SK-N-SH treated with all-trans-retinoic acid at 6 μM for 48 hours (cell line): ENCODE results near the gene EXOC3L2.

Source experiments
- ATAC-seq: fragments of 200-7000 bp; cut with Tn5 transposase; 3 replicates; pipeline ENCODE4 v1.9.1; 2020; ENCODE audit warnings: mild to moderate bottlenecking, moderate library complexity
- CSDC2 ChIP-seq: fragments of 250-450 bp; sonication (Bioruptor Pico); IDR thresholded peaks from 2 replicates; pipeline ENCODE4 v1.5.0; 2020; ENCODE audit warnings: mild to moderate bottlenecking, moderate library complexity
- ESRRG ChIP-seq: fragments of 250-450 bp; sonication (Bioruptor Pico); IDR thresholded peaks from 2 replicates; pipeline ENCODE4 v1.6.1; 2021; ENCODE audit warnings: mild to moderate bottlenecking
- GLIS3 ChIP-seq: fragments of 250-450 bp; sonication (Bioruptor Pico); IDR thresholded peaks from 2 replicates; pipeline ENCODE4 v1.5.0; 2020; ENCODE audit warnings: mild to moderate bottlenecking, moderate library complexity
- ISL1 ChIP-seq: fragments of 250-450 bp; sonication (Bioruptor Pico); IDR thresholded peaks from 2 replicates; pipeline ENCODE4 v2.1.2; 2022; ENCODE audit warnings: mild to moderate bottlenecking, moderate library complexity
- OSR1 ChIP-seq: fragments of 250-450 bp; sonication (Bioruptor Pico); IDR thresholded peaks from 2 replicates; pipeline ENCODE4 v1.8.0; 2022; ENCODE audit warnings: moderate library complexity, mild to moderate bottlenecking, inconsistent platforms
- PPARA ChIP-seq: fragments of 250-450 bp; sonication (Bioruptor Pico); IDR thresholded peaks from 2 replicates; pipeline ENCODE4 v1.5.0; 2020; ENCODE audit warnings: mild to moderate bottlenecking, borderline replicate concordance
- RARB ChIP-seq: fragments of 250-450 bp; sonication (Bioruptor Pico); IDR thresholded peaks from 2 replicates; pipeline ENCODE4 v1.8.0; 2021; ENCODE audit warnings: mild to moderate bottlenecking, moderate library complexity
- SNAI2 ChIP-seq: fragments of 250-450 bp; sonication (Bioruptor Pico); IDR thresholded peaks from 2 replicates; pipeline ENCODE4 v1.5.0; 2020; ENCODE audit warnings: mild to moderate bottlenecking, moderate library complexity
- TCF4 ChIP-seq: fragments of 250-450 bp; sonication (Bioruptor Pico); IDR thresholded peaks from 2 replicates; pipeline ENCODE4 v1.8.0; 2021; ENCODE audit warnings: mild to moderate bottlenecking, moderate library complexity, borderline replicate concordance
- TOX ChIP-seq: fragments of 250-450 bp; sonication (Bioruptor Pico); IDR thresholded peaks from 2 replicates; pipeline ENCODE4 v1.8.0; 2021; ENCODE audit warnings: mild to moderate bottlenecking, moderate library complexity, borderline replicate concordance
- ZFP3 ChIP-seq: fragments of 250-450 bp; sonication (Bioruptor Pico); IDR thresholded peaks from 2 replicates; pipeline ENCODE4 v1.5.0; 2020; ENCODE audit warnings: mild to moderate bottlenecking, moderate library complexity
- ZFP30 ChIP-seq: fragments of 450-650 bp; formaldehyde crosslinking; IDR thresholded peaks from 2 replicates; pipeline ENCODE4 v1.5.0; 2022; ENCODE audit warnings: mild to moderate bottlenecking, moderate library complexity
- ZNF70 ChIP-seq: fragments of 450-650 bp; formaldehyde crosslinking; IDR thresholded peaks from 2 replicates; pipeline ENCODE4 v1.5.0; 2020; ENCODE audit warnings: mild to moderate bottlenecking, moderate library complexity
- ZNF8 ChIP-seq: fragments of 450-650 bp; formaldehyde crosslinking; IDR thresholded peaks from 2 replicates; pipeline ENCODE4 v1.5.0; 2020; ENCODE audit warnings: mild to moderate bottlenecking, moderate library complexity
- TF ChIP-seq, protein P1 (sequence below): fragments of 250-450 bp; sonication (Bioruptor Pico); IDR thresholded peaks from 2 replicates; pipeline ENCODE4 v1.8.0; 2021; ENCODE audit warnings: low read depth, mild to moderate bottlenecking, moderate library complexity, borderline replicate concordance
- TF ChIP-seq, protein P2 (sequence below): fragments of 250-450 bp; sonication (Bioruptor Pico); IDR thresholded peaks from 2 replicates; pipeline ENCODE4 v1.5.1; 2021; ENCODE audit warnings: mild to moderate bottlenecking, moderate library complexity
- TF ChIP-seq, protein P3 (sequence below): fragments of 250-450 bp; sonication (Bioruptor Pico); IDR thresholded peaks from 2 replicates; pipeline ENCODE4 v1.5.1; 2020; ENCODE audit warnings: low read depth, mild to moderate bottlenecking, moderate library complexity
- TF ChIP-seq, protein P4 (sequence below): fragments of 250-450 bp; sonication (Bioruptor Pico); IDR thresholded peaks from 2 replicates; pipeline ENCODE4 v1.5.0; 2020; ENCODE audit warnings: mild to moderate bottlenecking, moderate library complexity
- TF ChIP-seq, protein P5 (sequence below): fragments of 250-450 bp; sonication (Bioruptor Pico); IDR thresholded peaks from 2 replicates; pipeline ENCODE4 v1.8.0; 2020; ENCODE audit warnings: mild to moderate bottlenecking, moderate library complexity, borderline replicate concordance

Gene EXOC3L2

DNA sequence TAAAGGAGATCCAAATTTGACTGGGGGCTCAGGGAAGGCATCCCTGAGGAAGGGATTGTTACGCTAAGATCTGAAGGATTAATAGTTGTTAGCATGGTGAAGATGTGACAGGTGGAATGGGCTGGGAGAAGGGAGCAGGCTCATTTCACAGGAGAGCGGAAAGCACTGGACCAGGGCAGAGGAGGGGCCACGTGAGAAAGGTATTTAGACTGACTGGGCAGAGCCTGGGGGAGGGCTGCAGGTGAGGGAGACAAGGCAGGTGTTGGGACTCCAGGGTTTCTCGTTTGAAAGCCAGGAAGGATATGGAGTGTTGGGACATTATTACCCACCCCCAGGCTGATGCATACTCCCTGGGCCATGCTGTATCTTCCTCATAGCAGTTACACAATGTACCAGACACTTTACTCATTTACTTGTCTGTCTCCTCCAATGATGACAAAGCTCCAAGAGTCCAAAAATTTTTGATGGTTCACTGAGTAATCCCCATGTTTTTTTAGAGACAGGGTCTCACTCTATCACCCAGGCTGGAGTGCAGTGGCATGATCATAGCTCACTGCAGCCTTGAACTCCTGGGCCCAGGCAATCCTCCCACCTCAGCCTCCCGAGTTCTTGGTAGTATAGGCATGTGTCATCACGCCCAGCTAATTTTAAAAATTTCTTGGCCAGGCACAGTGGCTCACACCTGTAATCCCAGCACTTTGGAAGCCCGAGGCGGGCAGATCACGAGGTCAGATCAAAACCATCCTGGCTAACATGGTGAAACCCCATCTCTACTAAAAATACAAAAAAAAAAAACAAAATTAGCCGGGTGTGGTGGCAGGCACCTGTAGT, 69.5 kb downstream of the EXOC3L2 start:
- ATAC-seq, result no peak
- TF ChIP-seq OSR1 (CRISPR knock-in tag) (no peak), GLIS3 (CRISPR knock-in tag) (no peak)
- TF ChIP-seq, protein P1, sequence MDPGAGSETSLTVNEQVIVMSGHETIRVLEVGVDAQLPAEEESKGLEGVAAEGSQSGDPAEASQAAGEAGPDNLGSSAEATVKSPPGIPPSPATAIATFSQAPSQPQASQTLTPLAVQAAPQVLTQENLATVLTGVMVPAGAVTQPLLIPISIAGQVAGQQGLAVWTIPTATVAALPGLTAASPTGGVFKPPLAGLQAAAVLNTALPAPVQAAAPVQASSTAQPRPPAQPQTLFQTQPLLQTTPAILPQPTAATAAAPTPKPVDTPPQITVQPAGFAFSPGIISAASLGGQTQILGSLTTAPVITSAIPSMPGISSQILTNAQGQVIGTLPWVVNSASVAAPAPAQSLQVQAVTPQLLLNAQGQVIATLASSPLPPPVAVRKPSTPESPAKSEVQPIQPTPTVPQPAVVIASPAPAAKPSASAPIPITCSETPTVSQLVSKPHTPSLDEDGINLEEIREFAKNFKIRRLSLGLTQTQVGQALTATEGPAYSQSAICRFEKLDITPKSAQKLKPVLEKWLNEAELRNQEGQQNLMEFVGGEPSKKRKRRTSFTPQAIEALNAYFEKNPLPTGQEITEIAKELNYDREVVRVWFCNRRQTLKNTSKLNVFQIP (CRISPR knock-in tag), result no peak

DNA sequence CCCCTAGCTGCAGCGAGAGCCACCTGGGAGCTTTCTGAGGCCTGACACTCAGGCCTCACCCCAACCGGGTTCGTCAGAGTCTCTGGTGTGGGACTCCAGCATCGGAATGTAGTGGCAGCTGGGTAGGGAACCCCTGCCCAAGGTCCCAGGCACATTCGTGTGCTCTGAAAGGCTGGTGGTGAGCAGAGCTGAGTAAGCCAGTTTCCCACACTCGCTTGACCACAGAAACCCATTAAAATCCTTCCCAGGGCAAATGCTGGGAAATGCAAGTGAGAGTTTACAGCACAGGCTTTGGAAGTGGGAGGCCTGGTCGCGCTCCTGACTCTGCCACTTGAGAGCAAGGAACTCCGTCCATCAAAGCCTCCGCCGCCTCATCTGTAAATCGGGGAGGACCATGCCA, 71.4 kb downstream of the EXOC3L2 start:
- TF ChIP-seq SNAI2 (CRISPR knock-in tag), result no peak
- TF ChIP-seq ZFP30, result no peak
- TF ChIP-seq, protein P2, sequence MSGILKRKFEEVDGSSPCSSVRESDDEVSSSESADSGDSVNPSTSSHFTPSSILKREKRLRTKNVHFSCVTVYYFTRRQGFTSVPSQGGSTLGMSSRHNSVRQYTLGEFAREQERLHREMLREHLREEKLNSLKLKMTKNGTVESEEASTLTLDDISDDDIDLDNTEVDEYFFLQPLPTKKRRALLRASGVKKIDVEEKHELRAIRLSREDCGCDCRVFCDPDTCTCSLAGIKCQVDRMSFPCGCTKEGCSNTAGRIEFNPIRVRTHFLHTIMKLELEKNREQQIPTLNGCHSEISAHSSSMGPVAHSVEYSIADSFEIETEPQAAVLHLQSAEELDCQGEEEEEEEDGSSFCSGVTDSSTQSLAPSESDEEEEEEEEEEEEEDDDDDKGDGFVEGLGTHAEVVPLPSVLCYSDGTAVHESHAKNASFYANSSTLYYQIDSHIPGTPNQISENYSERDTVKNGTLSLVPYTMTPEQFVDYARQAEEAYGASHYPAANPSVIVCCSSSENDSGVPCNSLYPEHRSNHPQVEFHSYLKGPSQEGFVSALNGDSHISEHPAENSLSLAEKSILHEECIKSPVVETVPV (CRISPR knock-in tag), result no peak
- TF ChIP-seq, protein P3, sequence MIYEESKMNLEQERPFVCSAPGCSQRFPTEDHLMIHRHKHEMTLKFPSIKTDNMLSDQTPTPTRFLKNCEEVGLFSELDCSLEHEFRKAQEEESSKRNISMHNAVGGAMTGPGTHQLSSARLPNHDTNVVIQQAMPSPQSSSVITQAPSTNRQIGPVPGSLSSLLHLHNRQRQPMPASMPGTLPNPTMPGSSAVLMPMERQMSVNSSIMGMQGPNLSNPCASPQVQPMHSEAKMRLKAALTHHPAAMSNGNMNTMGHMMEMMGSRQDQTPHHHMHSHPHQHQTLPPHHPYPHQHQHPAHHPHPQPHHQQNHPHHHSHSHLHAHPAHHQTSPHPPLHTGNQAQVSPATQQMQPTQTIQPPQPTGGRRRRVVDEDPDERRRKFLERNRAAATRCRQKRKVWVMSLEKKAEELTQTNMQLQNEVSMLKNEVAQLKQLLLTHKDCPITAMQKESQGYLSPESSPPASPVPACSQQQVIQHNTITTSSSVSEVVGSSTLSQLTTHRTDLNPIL (CRISPR knock-in tag), result no peak
- ATAC-seq, result no peak

DNA sequence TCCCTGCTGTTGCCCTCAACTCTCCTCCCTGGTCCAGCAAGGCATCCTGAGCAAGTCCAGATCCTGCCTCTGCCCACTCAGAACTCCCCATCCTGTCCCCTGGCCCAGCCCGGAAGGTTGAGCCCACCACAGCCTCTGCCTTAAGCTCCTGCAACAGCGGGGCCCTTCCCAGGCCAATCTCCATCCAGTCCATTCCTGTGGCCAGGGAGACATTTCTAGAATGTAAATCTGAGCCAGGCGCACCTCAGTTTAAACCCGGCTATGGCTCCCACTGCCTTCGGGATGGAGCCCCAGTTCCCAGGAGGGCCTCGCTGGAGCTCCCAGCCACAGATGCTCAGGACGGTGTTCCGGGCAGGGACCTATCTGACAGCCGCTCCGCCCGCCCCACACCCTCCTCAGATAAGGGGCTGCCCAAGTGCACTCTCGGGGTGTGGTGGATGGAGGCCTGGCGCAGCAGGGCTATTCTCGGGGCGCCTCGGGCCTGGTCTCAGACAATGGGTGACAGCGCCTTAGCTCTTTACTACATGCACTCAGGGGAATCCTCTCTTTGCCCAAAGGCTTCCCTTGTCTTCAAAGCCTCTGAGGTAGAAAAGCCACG, 72.5 kb downstream of the EXOC3L2 start:
- TF ChIP-seq PPARA (CRISPR knock-in tag) (no peak), ZNF70 (no peak), TOX (CRISPR knock-in tag) (no peak), TCF4 (CRISPR knock-in tag) (no peak), CSDC2 (CRISPR knock-in tag) (no peak)
- no peak for ATAC-seq

DNA sequence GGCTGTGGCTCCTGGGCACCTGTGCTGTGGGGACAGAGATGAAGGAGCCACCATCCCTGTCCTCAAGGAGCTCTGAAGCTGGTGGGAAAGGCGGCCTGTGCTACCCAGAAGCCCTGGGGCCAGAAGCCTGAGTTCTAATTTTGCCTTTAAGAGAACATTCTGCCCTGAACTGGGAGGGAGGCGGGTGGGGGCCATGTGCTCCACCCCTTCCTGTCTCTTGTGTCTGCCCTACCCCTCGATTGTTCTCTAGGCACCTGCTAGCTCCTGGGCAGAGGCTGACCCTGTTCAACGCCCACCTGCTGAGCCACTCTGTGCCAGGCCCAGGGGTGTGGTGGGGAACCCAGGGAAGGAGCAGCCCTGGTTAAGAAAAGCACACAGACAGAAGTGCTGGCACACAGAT, 73.0 kb downstream of the EXOC3L2 start:
- ATAC-seq, result no peak

DNA sequence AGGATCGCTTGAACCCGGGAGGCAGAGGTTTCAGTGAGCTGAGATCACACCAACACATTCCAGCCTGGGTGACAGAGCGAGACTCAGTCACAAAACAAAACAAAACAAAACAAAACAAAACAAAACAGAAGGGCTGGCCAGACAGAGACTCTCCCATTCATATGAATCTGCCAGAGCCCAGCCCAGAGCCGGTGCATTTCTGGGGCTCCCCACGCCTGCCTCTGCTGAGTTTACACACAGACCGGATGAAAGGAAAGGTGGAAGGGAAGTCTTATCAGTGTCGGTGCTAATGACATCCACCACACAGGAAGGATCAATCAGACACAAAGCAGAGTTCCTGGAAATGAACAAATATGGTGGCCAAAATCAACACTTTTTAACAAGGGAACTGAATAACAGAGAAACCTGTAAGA, 74.0 kb downstream of the EXOC3L2 start:
- ATAC-seq, result no peak
- no peak for TF ChIP-seq ZNF8
- TF ChIP-seq, protein P4, sequence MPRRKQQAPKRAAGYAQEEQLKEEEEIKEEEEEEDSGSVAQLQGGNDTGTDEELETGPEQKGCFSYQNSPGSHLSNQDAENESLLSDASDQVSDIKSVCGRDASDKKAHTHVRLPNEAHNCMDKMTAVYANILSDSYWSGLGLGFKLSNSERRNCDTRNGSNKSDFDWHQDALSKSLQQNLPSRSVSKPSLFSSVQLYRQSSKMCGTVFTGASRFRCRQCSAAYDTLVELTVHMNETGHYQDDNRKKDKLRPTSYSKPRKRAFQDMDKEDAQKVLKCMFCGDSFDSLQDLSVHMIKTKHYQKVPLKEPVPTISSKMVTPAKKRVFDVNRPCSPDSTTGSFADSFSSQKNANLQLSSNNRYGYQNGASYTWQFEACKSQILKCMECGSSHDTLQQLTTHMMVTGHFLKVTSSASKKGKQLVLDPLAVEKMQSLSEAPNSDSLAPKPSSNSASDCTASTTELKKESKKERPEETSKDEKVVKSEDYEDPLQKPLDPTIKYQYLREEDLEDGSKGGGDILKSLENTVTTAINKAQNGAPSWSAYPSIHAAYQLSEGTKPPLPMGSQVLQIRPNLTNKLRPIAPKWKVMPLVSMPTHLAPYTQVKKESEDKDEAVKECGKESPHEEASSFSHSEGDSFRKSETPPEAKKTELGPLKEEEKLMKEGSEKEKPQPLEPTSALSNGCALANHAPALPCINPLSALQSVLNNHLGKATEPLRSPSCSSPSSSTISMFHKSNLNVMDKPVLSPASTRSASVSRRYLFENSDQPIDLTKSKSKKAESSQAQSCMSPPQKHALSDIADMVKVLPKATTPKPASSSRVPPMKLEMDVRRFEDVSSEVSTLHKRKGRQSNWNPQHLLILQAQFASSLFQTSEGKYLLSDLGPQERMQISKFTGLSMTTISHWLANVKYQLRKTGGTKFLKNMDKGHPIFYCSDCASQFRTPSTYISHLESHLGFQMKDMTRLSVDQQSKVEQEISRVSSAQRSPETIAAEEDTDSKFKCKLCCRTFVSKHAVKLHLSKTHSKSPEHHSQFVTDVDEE (CRISPR knock-in tag), result no peak
- TF ChIP-seq OSR1 (CRISPR knock-in tag), result no peak
- no peak for TF ChIP-seq PPARA (CRISPR knock-in tag)
- TF ChIP-seq GLIS3 (CRISPR knock-in tag), result no peak
- TF ChIP-seq RARB (CRISPR knock-in tag), result no peak
- no peak for TF ChIP-seq ZFP3 (CRISPR knock-in tag)
- no peak for TF ChIP-seq ZFP30
- TF ChIP-seq, protein P2 (CRISPR knock-in tag), result no peak
- TF ChIP-seq ISL1 (CRISPR knock-in tag), result no peak

More for the DNA sequence above, 73.0 kb downstream of the EXOC3L2 start:
- no peak for TF ChIP-seq ESRRG (CRISPR knock-in tag)
- TF ChIP-seq, protein P5, sequence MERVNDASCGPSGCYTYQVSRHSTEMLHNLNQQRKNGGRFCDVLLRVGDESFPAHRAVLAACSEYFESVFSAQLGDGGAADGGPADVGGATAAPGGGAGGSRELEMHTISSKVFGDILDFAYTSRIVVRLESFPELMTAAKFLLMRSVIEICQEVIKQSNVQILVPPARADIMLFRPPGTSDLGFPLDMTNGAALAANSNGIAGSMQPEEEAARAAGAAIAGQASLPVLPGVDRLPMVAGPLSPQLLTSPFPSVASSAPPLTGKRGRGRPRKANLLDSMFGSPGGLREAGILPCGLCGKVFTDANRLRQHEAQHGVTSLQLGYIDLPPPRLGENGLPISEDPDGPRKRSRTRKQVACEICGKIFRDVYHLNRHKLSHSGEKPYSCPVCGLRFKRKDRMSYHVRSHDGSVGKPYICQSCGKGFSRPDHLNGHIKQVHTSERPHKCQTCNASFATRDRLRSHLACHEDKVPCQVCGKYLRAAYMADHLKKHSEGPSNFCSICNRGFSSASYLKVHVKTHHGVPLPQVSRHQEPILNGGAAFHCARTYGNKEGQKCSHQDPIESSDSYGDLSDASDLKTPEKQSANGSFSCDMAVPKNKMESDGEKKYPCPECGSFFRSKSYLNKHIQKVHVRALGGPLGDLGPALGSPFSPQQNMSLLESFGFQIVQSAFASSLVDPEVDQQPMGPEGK, result no peak
- TF ChIP-seq, all 23 proteins: peak for 0
